ENCODE measurements around the gene TBX1. TPM values are rescaled to one million over a fixed set of nuclear protein-coding genes. Genes with fewer than 3 reads are reported as not detected.
A peak's percentile ranks its signal among the peaks of the same experiment; 100 is the strongest.

TBX1 gene
- total and polyA plus RNA-seq, 2 of the 13 experiments (the other 11 are each of a cell fraction or from before 2014, with no cell fraction given): not detected

- ATAC-seq (peak; percentile 64), FAIRE-seq (no peak), DNase-seq (ENCODE audit: low spot score) (peak; percentile 35)
- no peak overlapping the region for H2AFZ ChIP-seq (ENCODE audit: low read length)
- peak overlapping the region; percentile 26 to 58 (median 36); a peak in 3 of 6 replicates for H3K4me3 ChIP-seq (replicated peaks in 1 of 3; ENCODE audit: insufficient read depth in 1 of 3, low read depth in 2 of 3, low read length in 3 of 3)
- H3K36me3 ChIP-seq (replicated peaks in 1 of 2; ENCODE audit: control insufficient read depth in 1 of 2, insufficient read depth in 2 of 2, low read length in 2 of 2): no peaks in the 10 kb centered on the region
- in situ Hi-C loops (cut with HindIII; ENCODE audit: extremely low pct_ligation_motif_present, low pct_unique_long_range_greater_than_20kb) (loop anchor here (10.0 kb wide), 1 partner anchor 158 kb away; no protein-coding TSS in a partner anchor), intact Hi-C loops (cut with micrococcal nuclease; ENCODE audit: unreplicated experiment) (no loop called here)
- no peak overlapping the region for H3K27ac ChIP-seq (ENCODE audit: extremely low read length, insufficient read depth, low read length)
- H3K4me2 ChIP-seq (ENCODE audit: low read depth, low read length): peak overlapping the region; percentile 69
- no TSS peak for BruUV-seq (replicated peaks)
- H4K20me1 ChIP-seq (ENCODE audit: insufficient read depth, low read length): no peaks in the 10 kb centered on the region; the same call in 1 of the 2 replicates
- peaks cover 23% of the 10 kb centered on the region for H3K4me1 ChIP-seq (ENCODE audit: insufficient read depth, low read length)
- H3K9ac ChIP-seq (ENCODE audit: insufficient read depth, low read depth, low read length): no peak overlapping the region
- ChIA-PET POLR2A (no interaction called here), CTCF (ENCODE audit: low intra/inter-chr PET ratio, low total read pairs) (interaction anchor here (1.1 to 3.1 kb wide), 3 partner anchors 24 to 154 kb away, joined by 3 to 14 read pairs (median 4); no protein-coding TSS in a partner anchor)
- WGBS (ENCODE audit: low lambda C conversion rate): 18% methylated on average over 28 of the region's 76 CpGs
- no peaks in the 10 kb centered on the region for H3K9me3 ChIP-seq (ENCODE audit: low read length)
- peaks cover 12 to 89% of the 10 kb centered on the region in 2 experiments for H3K27me3 ChIP-seq (ENCODE audit: control insufficient read depth in 1 of 2, insufficient read depth in 2 of 2, low read length in 2 of 2)
- H3K79me2 ChIP-seq (ENCODE audit: insufficient read depth, low read length): no peaks in the 10 kb centered on the region
- no peak for TF ChIP-seq EHMT2 (IDR thresholded peaks at IDR 0.05; ENCODE audit: borderline replicate concordance, low read depth, low read length)
- no peak for TF ChIP-seq GZF1 (CRISPR knock-in tag; IDR thresholded peaks at IDR 0.05)
- no peak for TF ChIP-seq HOXD1 (CRISPR knock-in tag; IDR thresholded peaks at IDR 0.05)
- TF ChIP-seq RAD21 (CRISPR knock-in tag; IDR thresholded peaks at IDR 0.05): peak; percentile 66; the same call in 1 of the 2 replicates
- TF ChIP-seq ARNTL (CRISPR knock-in tag; IDR thresholded peaks at IDR 0.05): no peak
- no peak for TF ChIP-seq ISX (CRISPR knock-in tag; conservative IDR thresholded peaks at IDR 0.05)
- no peak for TF ChIP-seq ZNF816 (CRISPR knock-in tag; IDR thresholded peaks at IDR 0.05; ENCODE audit: borderline replicate concordance)
- no peak for TF ChIP-seq NFYB (CRISPR knock-in tag; IDR thresholded peaks at IDR 0.05)
- no peak for TF ChIP-seq ZNF441 (CRISPR knock-in tag; IDR thresholded peaks at IDR 0.05; ENCODE audit: borderline replicate concordance)
- TF ChIP-seq DRAP1 (CRISPR knock-in tag; IDR thresholded peaks at IDR 0.05): no peak
- TF ChIP-seq BCL6 (CRISPR knock-in tag; IDR thresholded peaks at IDR 0.05): no peak
- TF ChIP-seq HMGXB4 (CRISPR knock-in tag; IDR thresholded peaks at IDR 0.05; ENCODE audit: borderline replicate concordance in 1 of 2, low read depth in 1 of 2): peak in 1 of 2 experiments; percentile 33; a peak in 1 of 4 replicates
- TF ChIP-seq MAZ (IDR thresholded peaks at IDR 0.05; ENCODE audit: borderline replicate concordance, low read depth, low read length): no peak
- TF ChIP-seq MAZ (CRISPR knock-in tag; IDR thresholded peaks at IDR 0.05; ENCODE audit: low read depth): peak; percentile 52; the same call in 1 of the 2 replicates
- TF ChIP-seq, protein P1, sequence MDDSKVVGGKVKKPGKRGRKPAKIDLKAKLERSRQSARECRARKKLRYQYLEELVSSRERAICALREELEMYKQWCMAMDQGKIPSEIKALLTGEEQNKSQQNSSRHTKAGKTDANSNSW (CRISPR knock-in tag; IDR thresholded peaks at IDR 0.05; ENCODE audit: borderline replicate concordance): no peak
- no peak for TF ChIP-seq ZNF337 (CRISPR knock-in tag; IDR thresholded peaks at IDR 0.05; ENCODE audit: borderline replicate concordance, low read depth)
- no peak for TF ChIP-seq ZNF136 (CRISPR knock-in tag; IDR thresholded peaks at IDR 0.05; ENCODE audit: low read depth)
- TF ChIP-seq MAX (IDR thresholded peaks at IDR 0.05): peak; percentile 54; the same call in 1 of the 2 replicates
- TF ChIP-seq MXD3 (CRISPR knock-in tag; IDR thresholded peaks at IDR 0.05): no peak
Observed at GRCh38 chr22:19756288-19757128, 4.1 kb upstream of the TBX1 start.
